WTC11 (cell line): ENCODE measurements around the gene FSD1. TPM values are rescaled to one million over a fixed set of nuclear protein-coding genes. Genes with fewer than 3 reads are reported as not detected.
A peak's percentile ranks its signal among the peaks of the same experiment; 100 is the strongest.

Experiments used
- ATAC-seq: fragments of 200-7000 bp; cut with Tn5 transposase; 2 replicates; pipeline ENCODE4 v1.10.0; 2021; ENCODE audit warnings: mild to moderate bottlenecking, moderate library complexity
- CTCF ChIA-PET: fragments of 300-600 bp; sonication (Branson Sonifier 250); formaldehyde crosslinking; loops from one replicate; lab custom pipeline; 2021; ENCODE audit warnings: antibody characterized with exemption; lab: Charles Lee
- POLR2A ChIA-PET: fragments of 350-600 bp; sonication (Branson Sonifier 250); formaldehyde crosslinking; loops from one replicate; lab custom pipeline; 2021; ENCODE audit warnings: antibody characterized with exemption; lab: Charles Lee
- DNase-seq: peaks from one replicate; pipeline ENCODE4 v3.0.0; 2021; ENCODE audit warnings: low spot score
- H3K27ac Mint-ChIP-seq: 2 replicates; pipeline ENCODE4 v1.8.0; 2021; ENCODE audit warnings: mixed read lengths
- H3K27me3 Mint-ChIP-seq: 2 replicates; pipeline ENCODE4 v1.8.0; 2021; ENCODE audit warnings: low read depth, mild to moderate bottlenecking, moderate library complexity, mixed read lengths
- H3K36me3 Mint-ChIP-seq: 2 replicates; pipeline ENCODE4 v1.8.0; 2021; ENCODE audit warnings: mixed read lengths
- H3K4me1 Mint-ChIP-seq: 2 replicates; pipeline ENCODE4 v1.8.0; 2022; ENCODE audit warnings: mixed read lengths
- H3K4me3 Mint-ChIP-seq: 2 replicates; pipeline ENCODE4 v1.8.0; 2021; ENCODE audit warnings: mild to moderate bottlenecking, moderate library complexity, mixed read lengths
- H3K9me3 Mint-ChIP-seq: 2 replicates; pipeline ENCODE4 v1.8.0; 2021; ENCODE audit warnings: mixed read lengths
- CREB1 ChIP-seq: sonication (generic); formaldehyde crosslinking; IDR thresholded peaks from 2 replicates; pipeline ENCODE4 v1.8.0; 2023; ENCODE audit warnings: mild to moderate bottlenecking, missing genetic modification reagents
- E2F1 ChIP-seq: sonication (generic); formaldehyde crosslinking; IDR thresholded peaks from 2 replicates; pipeline ENCODE4 v1.8.0; 2022; ENCODE audit warnings: mild to moderate bottlenecking, missing genetic modification reagents
- EMX1 ChIP-seq: fragments of 250-450 bp; sonication (Bioruptor Pico); IDR thresholded peaks from 2 replicates; pipeline ENCODE4 v1.8.0; 2021; ENCODE audit warnings: mild to moderate bottlenecking
- GTF2I ChIP-seq: fragments of 250-450 bp; sonication (Bioruptor Pico); conservative IDR thresholded peaks from 2 replicates; pipeline ENCODE4 v1.4.0; 2021; ENCODE audit warnings: mild to moderate bottlenecking
- JAZF1 ChIP-seq: fragments of 250-450 bp; sonication (Bioruptor Pico); IDR thresholded peaks from 2 replicates; pipeline ENCODE4 v1.9.0; 2021; ENCODE audit warnings: moderate library complexity, mild to moderate bottlenecking, inconsistent platforms
- SMAD4 ChIP-seq: sonication (generic); formaldehyde crosslinking; IDR thresholded peaks from 2 replicates; pipeline ENCODE4 v1.8.0; 2022; ENCODE audit warnings: mild to moderate bottlenecking, missing genetic modification reagents
- TP53 ChIP-seq: sonication (generic); formaldehyde crosslinking; IDR thresholded peaks from 2 replicates; pipeline ENCODE4 v1.8.1; 2023; ENCODE audit warnings: mild to moderate bottlenecking, missing genetic modification reagents
- USF2 ChIP-seq: sonication (generic); formaldehyde crosslinking; IDR thresholded peaks from 2 replicates; pipeline ENCODE4 v1.8.1; 2023; ENCODE audit warnings: mild to moderate bottlenecking, missing genetic modification reagents, moderate library complexity
- ZMAT4 ChIP-seq: fragments of 250-450 bp; sonication (Bioruptor Pico); IDR thresholded peaks from 2 replicates; pipeline ENCODE4 v1.9.0; 2021; ENCODE audit warnings: mild to moderate bottlenecking
- ZNF121 ChIP-seq: sonication (generic); formaldehyde crosslinking; IDR thresholded peaks from 2 replicates; pipeline ENCODE4 v1.8.0; 2023; ENCODE audit warnings: missing genetic modification reagents
- ZNF317 ChIP-seq: sonication (generic); formaldehyde crosslinking; IDR thresholded peaks from 2 replicates; pipeline ENCODE4 v1.8.1; 2023; ENCODE audit warnings: low read depth, mild to moderate bottlenecking, moderate library complexity, missing genetic modification reagents, borderline replicate concordance
- ZNF423 ChIP-seq: fragments of 250-450 bp; sonication (Bioruptor Pico); IDR thresholded peaks from 2 replicates; pipeline ENCODE4 v2.1.2; 2022; ENCODE audit warnings: mild to moderate bottlenecking, moderate library complexity
- ZNF671 ChIP-seq: fragments of 250-450 bp; sonication (Bioruptor Pico); IDR thresholded peaks from 2 replicates; pipeline ENCODE4 v1.8.0; 2021; ENCODE audit warnings: mild to moderate bottlenecking
- total RNA-seq: library from RNA; stranded (reverse); gene quantifications from 3 replicates; pipeline ENCODE4 v1.2.3, GENCODE V29; 2021
- TF ChIP-seq, protein P1 (sequence below): fragments of 250-450 bp; sonication (Bioruptor Pico); IDR thresholded peaks from 2 replicates; pipeline ENCODE4 v2.1.2; 2022; ENCODE audit warnings: mild to moderate bottlenecking, moderate library complexity
- TF ChIP-seq, protein P2 (sequence below): fragments of 200-600 bp; IDR thresholded peaks from 2 replicates; pipeline ENCODE4 v1.8.0; 2022; ENCODE audit warnings: antibody characterized with exemption
- TF ChIP-seq, protein P3 (sequence below): sonication (generic); formaldehyde crosslinking; IDR thresholded peaks from 2 replicates; pipeline ENCODE4 v1.8.0; 2023; ENCODE audit warnings: missing genetic modification reagents, mild to moderate bottlenecking, borderline replicate concordance

The FSD1 gene
- total RNA-seq, 1 experiment from 2014 or later: 61.3 TPM

DNA sequence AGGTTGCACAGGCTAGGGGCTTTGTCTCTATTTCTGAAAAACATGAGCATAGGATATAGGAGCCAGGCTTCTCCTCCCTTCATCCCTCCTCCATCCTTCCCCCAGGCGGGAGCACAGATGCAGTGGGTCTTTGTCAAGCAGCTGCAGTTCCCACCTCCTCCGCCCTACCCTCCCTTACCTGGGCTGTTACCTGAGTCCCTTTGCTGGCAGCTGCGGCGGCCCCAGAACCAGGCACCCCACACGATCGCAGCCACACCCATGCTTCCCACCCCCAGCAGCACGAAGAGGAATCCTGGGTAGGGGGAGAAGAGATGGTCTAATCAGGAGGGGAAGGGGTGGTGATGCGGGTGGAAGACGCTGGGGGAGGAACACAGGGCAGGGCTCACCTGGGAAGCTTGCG, 10.0 kb upstream of the FSD1 start:
- Mint-ChIP-seq H3K27me3 (peaks cover 12% of the 10 kb centered on the region), H3K4me1 (peaks cover 8% of the 10 kb centered on the region; the same call in 1 of the 2 replicates), H3K27ac (no peak overlapping the region), H3K36me3 (no peaks in the 10 kb centered on the region), H3K4me3 (no peak overlapping the region), H3K9me3 (no peaks in the 10 kb centered on the region)
- POLR2A ChIA-PET: interaction anchor here (2.1 kb wide), 1 partner anchor 48 kb away, joined by 6 read pairs; the partner anchor contains the start of gene MPND
- DNase-seq (no peak), ATAC-seq (peak; percentile 50)
- CTCF ChIA-PET: interaction anchor here (0.7 to 6.1 kb wide), 4 partner anchors 27 to 809 kb away, joined by 3 to 54 read pairs (median 4); no protein-coding TSS in a partner anchor
- no peak for TF ChIP-seq JAZF1 (CRISPR knock-in tag)
- TF ChIP-seq CREB1: no peak
- TF ChIP-seq E2F1 (CRISPR knock-in tag): no peak
- no peak for TF ChIP-seq EMX1 (CRISPR knock-in tag)
- no peak for TF ChIP-seq TP53 (CRISPR knock-in tag)
- TF ChIP-seq ZMAT4 (CRISPR knock-in tag): no peak
- no peak for TF ChIP-seq SMAD4 (CRISPR knock-in tag)
- TF ChIP-seq ZNF671 (CRISPR knock-in tag): no peak
- TF ChIP-seq, protein P1, sequence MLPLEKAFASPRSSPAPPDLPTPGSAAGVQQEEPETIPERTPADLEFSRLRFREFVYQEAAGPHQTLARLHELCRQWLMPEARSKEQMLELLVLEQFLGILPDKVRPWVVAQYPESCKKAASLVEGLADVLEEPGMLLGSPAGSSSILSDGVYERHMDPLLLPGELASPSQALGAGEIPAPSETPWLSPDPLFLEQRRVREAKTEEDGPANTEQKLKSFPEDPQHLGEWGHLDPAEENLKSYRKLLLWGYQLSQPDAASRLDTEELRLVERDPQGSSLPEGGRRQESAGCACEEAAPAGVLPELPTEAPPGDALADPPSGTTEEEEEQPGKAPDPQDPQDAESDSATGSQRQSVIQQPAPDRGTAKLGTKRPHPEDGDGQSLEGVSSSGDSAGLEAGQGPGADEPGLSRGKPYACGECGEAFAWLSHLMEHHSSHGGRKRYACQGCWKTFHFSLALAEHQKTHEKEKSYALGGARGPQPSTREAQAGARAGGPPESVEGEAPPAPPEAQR (CRISPR knock-in tag): no peak
- no peak for TF ChIP-seq ZNF317 (CRISPR knock-in tag)

GRCh38 chr19:4295972-4296771, 8.2 kb upstream of the FSD1 start:
- Mint-ChIP-seq H3K9me3 (no peaks in the 10 kb centered on the region), H3K4me3 (no peak overlapping the region), H3K4me1 (peaks cover 3% of the 10 kb centered on the region; the same call in 1 of the 2 replicates), H3K36me3 (no peaks in the 10 kb centered on the region), H3K27ac (no peak overlapping the region), H3K27me3 (peaks cover 15% of the 10 kb centered on the region)
- DNase-seq (no peak), ATAC-seq (peak; percentile 38)
- TF ChIP-seq ZNF423: no peak
- 0 out of 2 replicates have a peak, but pooled peaks have one; percentile 47 for TF ChIP-seq ZNF121 (CRISPR knock-in tag)
- peak; percentile 53 for TF ChIP-seq USF2 (CRISPR knock-in tag)
- TF ChIP-seq, protein P2, sequence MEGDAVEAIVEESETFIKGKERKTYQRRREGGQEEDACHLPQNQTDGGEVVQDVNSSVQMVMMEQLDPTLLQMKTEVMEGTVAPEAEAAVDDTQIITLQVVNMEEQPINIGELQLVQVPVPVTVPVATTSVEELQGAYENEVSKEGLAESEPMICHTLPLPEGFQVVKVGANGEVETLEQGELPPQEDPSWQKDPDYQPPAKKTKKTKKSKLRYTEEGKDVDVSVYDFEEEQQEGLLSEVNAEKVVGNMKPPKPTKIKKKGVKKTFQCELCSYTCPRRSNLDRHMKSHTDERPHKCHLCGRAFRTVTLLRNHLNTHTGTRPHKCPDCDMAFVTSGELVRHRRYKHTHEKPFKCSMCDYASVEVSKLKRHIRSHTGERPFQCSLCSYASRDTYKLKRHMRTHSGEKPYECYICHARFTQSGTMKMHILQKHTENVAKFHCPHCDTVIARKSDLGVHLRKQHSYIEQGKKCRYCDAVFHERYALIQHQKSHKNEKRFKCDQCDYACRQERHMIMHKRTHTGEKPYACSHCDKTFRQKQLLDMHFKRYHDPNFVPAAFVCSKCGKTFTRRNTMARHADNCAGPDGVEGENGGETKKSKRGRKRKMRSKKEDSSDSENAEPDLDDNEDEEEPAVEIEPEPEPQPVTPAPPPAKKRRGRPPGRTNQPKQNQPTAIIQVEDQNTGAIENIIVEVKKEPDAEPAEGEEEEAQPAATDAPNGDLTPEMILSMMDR: no peak
- peak; percentile 62; the same call in 1 of the 2 replicates for TF ChIP-seq GTF2I (CRISPR knock-in tag)
- TF ChIP-seq, protein P3, sequence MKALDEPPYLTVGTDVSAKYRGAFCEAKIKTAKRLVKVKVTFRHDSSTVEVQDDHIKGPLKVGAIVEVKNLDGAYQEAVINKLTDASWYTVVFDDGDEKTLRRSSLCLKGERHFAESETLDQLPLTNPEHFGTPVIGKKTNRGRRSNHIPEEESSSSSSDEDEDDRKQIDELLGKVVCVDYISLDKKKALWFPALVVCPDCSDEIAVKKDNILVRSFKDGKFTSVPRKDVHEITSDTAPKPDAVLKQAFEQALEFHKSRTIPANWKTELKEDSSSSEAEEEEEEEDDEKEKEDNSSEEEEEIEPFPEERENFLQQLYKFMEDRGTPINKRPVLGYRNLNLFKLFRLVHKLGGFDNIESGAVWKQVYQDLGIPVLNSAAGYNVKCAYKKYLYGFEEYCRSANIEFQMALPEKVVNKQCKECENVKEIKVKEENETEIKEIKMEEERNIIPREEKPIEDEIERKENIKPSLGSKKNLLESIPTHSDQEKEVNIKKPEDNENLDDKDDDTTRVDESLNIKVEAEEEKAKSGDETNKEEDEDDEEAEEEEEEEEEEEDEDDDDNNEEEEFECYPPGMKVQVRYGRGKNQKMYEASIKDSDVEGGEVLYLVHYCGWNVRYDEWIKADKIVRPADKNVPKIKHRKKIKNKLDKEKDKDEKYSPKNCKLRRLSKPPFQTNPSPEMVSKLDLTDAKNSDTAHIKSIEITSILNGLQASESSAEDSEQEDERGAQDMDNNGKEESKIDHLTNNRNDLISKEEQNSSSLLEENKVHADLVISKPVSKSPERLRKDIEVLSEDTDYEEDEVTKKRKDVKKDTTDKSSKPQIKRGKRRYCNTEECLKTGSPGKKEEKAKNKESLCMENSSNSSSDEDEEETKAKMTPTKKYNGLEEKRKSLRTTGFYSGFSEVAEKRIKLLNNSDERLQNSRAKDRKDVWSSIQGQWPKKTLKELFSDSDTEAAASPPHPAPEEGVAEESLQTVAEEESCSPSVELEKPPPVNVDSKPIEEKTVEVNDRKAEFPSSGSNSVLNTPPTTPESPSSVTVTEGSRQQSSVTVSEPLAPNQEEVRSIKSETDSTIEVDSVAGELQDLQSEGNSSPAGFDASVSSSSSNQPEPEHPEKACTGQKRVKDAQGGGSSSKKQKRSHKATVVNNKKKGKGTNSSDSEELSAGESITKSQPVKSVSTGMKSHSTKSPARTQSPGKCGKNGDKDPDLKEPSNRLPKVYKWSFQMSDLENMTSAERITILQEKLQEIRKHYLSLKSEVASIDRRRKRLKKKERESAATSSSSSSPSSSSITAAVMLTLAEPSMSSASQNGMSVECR (CRISPR knock-in tag): no peak
- POLR2A ChIA-PET: interaction anchor here (2.1 kb wide), 1 partner anchor 47 kb away, joined by 6 read pairs; the partner anchor contains the start of gene MPND
- CTCF ChIA-PET: interaction anchor here (0.5 to 6.1 kb wide), 3 partner anchors 29 to 112 kb away, joined by 3 to 54 read pairs (median 4); no protein-coding TSS in a partner anchor
